ENCODE results near the gene ACACB.

- TF ChIP-seq CTCF (IDR thresholded peaks at IDR 0.05), result no peak
- no peak for TF ChIP-seq POLR2A (IDR thresholded peaks at IDR 0.05)
These were observed 26.7 kb upstream of the ACACB start for GRCh38 chr12:109089683-109090082.
